HG02981 (cell line): Measurements from ENCODE around the gene SLC46A2.

Experiments
- ATAC-seq: cut with Tn5 transposase; IDR thresholded peaks from one replicate; pipeline ENCODE4 v1.9.1; 2021; ENCODE audit warnings: mild to moderate bottlenecking, moderate library complexity; ENCODE audit not compliant: unreplicated experiment

The SLC46A2 gene

DNA sequence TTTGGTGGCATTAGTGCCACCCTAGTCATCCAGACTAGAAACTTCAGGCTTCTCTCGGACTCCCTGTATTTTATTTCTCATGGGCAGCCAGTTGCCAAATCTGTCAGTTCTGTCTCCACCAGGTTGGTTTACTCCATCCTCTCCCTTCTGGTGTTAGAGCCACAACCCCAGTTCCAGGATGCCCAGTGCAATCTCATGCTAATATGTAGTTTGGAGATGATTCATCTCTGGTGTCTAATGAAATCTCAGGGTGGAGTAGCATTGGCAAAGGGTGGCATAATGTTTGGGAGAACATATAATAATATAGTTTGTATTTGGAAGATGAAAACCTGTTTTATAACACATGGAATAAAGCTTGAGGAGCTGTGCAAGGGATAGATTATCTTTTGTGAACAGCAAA is 30.2 kb downstream of the SLC46A2 start:
- no peak for ATAC-seq

DNA sequence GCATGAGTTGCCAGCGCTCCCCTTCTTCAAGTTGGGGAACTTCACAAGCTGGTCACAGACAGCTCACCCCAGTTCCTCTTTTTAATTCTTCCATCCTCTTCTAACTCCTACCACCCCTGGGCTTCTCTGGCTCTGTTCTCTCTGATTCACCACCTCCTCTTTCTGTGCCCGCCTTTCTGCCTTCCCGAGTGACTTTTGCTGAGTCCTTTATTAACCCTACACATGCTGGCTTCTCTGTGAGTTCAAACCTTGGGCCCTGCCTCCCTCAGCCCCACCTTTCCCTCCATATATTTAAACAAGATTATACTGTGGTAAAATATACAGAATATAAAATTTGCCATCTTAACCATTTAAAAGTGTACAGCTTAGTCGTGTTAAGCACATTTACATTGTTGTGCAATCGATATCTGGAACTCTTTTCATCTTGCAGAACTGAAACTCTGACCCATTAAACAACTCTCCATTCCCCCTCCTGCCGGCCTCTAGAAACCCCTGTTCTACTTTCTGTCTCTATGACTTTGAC is 32.0 kb downstream of the SLC46A2 start:
- ATAC-seq = peak; percentile 60

DNA sequence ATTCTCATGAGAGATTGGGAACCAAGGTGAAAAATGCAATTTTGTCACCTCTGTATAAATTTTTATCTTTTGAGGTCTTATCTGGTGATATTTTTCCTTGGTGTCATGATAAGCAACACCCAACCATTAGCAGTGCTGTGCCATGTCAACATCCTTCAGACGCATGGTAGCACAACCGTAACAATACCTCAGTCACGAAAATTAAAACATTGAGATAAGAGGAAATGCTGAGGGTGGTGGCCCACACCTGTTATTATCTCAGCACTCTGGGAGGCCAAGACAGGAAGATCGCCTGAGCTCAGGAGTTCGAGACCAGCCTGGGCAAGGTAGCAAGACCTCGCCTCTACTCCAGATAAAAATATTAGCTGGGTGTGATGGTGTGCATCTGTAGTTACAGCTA is 32.7 kb downstream of the SLC46A2 start:
- no peak for ATAC-seq

DNA sequence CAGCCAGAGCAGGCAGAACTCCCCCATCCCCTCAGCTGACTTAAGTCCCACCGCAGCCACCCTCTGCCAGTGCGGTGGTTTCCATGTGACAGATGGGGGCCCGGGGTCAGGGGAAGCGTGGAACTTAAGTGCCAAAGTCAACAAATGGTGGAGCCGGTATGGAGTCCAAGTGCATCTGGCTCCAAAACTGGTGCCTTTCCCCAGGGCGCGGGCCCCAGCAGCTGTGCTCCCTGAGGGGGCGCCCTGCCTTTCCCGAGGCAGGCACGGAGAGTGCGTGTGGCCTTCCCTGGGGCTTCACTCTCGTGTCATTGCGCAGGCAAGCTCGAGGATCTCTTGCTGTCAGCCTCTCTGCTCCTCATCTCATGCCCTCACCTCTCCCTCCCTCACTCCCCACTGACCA is 33.8 kb downstream of the SLC46A2 start:
- ATAC-seq = no peak

DNA sequence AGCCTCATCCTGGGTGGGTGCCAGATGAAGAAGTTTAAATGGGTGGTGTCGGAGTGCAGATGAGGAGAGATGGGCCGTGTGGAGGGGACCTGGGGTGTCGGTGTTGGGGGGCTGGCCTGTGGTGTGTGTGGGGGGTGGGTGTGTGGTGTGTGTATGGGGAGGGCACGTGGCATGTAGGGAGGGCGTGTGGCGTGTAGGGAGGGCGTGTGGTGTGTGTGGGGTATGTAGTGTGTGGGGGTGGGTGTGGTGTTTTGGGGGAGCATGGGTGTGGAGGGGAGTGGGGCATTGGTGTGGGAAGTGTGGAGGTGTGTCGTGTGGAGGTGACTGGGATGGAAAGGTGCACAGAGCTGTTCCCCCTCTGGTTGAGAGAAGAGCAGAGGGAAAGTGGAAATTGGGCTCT is 34.5 kb downstream of the SLC46A2 start:
- ATAC-seq = no peak

DNA sequence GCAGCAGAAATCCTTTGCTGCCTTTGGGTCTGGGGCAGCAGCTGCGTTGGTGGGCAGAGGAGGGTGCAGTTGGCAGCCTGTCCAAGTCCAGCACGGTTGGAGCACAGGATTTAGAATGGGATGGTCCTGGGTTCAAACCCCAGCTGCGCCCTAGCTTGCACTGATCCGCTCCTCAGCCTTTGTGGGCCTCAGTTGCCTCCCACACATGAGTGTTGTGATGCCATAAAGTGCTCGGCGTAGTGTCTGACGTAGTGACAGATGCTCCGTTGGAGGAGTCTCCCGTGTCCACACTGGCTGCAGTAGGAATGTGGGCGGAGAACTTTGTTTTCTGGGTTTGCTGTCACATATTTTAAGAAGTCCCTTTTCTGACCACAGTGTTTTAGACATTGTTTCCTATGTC is 36.0 kb downstream of the SLC46A2 start:
- no peak for ATAC-seq

DNA sequence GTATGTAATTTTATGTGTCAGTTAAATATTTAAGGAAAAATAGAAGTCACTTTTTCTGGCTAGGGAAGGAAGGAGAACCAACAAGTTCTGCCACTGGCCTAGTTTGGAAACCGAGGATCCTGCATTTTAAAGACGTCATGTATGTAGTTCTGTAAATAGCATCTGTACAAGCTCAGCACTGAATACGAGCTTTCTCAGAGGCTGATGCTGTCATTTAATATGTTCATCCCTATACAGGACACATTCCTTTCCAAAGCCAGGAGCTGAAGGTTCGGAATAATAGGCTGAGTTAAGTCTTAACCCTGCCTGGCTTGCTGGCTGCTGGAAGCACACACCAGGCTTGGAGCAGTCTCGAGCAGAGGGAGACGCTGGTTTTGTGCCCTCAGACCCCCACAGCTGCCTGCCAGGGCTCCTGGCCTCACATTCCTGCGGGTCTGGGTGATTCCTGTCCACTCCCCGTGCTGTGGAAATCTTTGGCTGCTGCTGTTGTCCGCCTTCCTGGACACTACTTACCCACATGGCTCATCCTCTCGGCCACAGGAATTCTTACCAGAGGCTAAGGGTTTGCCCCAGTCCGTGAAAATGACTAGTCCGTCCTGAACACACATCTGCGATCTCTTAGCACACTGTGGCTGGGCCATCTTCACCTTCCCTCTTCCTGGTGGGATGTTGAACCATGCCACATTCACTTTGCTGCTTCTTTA is 36.6 kb downstream of the SLC46A2 start:
- no peak for ATAC-seq

DNA sequence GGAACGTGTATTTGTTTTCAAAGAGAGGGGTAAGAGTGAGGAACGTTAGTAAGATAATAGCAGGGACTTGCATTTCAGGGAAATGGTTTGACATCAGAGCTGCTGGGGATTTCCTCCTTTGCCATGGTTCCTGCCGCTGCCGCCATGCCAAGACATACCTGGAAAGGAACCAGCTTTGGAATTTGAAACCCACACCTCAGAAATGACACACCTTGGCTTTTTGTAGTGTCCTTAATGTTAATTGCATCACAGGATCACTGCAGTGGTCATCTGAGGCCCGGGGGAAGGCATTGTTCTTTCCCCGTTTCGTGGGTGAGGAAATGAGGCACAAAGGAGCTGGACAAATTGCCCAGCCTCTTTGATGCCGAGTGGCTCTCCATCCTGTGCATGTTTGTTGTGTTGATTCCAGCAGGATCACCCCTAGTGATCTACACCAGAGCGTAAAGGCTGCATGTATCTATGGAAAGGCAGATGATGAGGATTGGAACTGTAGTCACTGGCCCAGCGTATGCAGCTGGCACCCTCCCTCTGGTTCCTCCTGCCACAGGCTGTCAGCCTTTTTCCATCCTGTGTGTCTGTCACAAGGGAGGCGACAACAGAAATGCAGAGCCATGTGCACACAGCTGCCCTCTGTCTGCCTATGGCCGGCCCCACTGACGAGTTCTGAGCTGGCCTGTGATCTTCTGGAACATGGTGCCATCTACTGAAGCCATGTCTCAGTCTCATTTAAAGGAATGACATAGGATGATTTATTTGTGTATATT is 37.8 kb downstream of the SLC46A2 start:
- ATAC-seq = no peak

DNA sequence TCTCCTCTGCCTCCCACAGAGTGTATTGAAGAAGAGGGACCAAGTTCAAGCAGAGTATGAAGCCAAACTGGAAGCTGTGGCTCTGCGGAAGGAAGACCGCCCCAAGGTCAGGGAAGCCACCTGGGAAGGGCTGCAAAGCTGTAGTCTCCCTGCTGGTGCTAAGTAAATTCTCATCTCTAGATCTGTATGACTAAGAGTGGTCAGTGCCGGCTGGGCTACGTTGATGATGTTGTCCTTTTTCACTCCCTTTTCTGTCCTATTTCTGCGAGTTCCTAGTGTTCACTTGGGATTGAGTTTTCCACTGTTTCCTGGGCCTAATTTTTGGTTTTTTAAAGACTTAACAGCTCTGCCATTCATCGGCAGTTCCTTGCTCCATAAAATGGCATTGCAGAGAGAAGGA is 39.8 kb downstream of the SLC46A2 start:
- no peak for ATAC-seq

DNA sequence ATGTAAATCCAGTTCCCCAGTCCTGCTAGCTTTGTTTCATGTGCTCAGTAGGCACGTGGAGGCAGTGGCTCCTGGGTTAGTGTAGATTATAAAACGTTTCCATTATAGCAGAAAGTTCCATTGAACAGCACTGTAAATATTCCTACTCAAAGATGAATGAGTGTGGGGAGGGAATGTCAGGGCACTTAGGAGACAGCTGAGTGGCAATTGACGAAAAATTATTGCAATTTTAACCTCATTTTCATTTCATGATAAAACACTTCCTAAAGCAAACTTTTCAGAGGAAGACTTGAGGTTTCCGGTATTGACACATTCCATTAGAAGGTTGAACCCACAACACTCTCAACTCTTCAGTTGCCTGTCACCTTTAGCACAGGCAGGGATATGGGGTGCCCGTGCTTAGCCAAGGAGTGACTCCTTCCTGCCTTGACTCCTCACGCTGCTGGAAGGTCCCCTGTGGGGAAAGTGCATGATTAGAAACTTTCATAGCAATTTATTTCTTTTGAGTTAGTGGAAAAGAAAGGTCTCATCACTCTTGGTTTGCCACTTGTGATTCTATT is 41.2 kb downstream of the SLC46A2 start:
- no peak for ATAC-seq

DNA sequence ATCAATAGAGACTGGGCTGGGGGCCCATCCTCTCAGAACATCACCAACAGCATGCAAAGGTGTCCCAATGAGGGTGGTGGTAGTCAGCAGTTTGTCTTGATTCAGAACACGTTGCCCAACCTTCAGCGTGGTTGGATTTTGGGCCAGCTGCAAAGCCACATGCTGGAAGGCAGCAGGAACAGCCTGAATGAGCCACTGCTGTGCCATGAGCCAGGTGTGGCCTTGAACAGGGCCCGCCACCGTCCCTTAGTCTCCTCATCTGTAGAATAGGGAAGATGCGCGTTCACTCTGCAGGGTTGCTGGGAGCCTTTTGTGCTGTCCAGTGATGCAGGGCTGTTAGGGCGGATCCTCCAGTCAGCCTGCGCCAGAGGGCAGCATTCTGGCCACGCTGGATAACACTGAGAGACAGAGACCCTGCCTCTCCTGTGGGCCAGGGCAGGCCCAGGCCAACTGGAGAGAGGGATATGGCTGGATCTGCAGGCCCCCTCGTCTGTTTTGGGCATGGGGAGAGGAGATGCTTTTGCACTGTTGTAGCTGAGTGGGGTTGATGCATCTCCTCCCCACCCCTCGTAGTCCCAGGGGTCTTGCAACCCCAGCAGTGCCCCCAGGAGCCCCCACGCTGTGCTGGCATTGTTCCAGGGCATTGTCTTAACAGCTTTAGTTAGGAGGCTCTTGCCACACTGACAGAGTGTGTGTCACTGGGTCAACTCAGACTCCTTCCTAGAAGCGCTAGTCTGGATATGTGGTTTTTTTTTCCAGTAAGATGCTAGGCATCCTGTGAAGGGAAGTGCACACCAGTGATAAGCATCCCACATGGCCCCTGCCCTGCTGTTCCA is 42.1 kb downstream of the SLC46A2 start:
- no peak for ATAC-seq

DNA sequence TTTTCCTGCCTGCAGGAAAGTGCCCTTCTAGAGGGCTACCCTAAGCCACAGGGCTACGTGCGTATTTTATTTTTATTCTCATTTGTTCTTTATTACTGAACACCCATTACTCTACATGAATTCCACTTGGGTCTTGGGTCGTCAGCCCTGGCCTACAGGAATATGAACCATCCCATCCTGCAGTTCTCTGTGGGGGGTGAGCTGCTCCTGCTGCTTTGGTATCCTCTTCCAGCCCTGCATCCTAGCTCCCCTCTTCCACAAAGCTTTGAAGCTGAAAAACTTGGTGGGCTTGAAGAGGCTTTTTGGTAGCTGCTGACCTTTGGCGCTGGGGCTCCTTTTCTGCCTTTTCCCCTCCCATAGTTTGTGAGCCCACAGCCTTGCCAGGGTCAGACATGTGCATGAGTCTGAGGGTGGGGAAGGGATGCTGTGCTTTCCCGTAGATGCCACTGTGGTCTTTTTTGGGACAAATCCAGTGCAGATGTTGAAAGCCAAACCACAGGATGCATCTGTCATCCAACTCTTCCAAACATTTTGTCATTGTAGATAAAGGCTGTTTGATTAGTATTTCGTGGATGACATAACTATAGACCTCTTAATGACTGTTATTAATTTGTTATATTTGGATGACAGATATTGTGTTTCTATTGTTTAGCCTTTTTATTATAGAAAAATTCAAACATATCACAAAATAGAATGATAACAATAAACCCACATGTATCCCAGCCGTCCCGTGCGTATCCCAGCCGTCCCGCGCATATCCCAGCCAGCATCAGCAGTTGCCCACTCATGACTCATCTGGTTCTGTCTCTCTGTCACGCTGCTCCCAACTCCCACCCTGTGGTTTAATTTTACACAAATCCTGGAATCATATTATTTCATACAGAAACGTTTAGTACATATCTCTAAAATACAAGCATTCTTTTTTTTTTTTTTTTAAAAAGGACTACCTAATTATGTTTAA is 43.9 kb downstream of the SLC46A2 start:
- ATAC-seq = no peak

DNA sequence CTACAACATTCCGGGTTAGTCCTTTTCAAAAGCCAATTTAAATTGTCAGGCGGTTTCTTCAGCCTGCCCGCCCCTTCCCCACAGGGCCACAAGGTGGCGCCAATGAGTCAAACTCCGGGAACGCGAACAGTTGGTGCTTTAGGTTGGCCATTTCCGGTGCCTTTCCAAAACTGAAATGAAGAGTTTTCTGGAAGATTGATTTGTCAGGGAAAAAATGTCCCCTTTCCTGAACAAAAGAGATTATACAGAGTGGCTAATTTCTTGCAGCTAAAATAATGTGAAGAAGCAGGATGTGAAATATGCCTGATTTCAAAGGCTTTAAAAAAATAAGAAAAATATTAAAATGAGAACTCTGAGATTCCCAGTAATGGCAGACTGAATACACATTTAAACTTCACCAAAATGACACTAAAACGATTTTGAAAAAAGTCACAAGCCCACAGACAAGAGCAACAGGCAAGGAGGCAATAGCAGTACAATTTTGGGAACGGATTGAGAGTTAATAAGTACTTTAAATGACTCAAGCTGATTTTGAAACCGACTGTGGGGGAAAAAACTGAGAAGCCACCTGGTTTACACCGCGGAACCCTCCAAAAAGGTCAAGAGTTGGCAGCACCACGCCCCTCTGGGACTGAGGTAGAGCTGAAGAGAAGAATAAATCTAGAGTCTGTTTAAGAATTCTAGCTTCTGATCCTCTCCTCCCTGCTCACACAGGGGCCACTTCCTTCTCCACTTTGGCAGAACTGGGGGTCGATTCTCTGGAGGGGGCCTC is 45.7 kb downstream of the SLC46A2 start:
- ATAC-seq = peak; percentile 91

DNA sequence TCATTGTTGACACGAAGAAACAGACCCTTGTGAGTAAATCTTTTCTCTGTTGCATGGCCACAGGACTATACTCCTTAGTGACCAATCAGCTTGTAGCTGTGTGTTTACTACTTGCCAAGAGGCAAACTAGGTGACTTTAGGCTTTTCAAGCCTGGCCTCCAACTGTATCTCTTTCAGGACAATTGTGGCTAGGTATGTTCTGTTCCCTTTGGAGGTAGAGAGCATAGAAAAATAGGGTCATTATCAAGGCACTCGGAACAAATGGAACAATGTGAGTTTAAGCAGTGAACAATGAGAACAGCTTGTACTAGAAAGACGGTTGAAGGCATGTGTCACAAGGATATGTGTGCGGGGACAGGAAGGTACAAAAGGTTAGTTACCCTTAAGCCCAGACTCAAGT is 48.1 kb downstream of the SLC46A2 start:
- no peak for ATAC-seq

DNA sequence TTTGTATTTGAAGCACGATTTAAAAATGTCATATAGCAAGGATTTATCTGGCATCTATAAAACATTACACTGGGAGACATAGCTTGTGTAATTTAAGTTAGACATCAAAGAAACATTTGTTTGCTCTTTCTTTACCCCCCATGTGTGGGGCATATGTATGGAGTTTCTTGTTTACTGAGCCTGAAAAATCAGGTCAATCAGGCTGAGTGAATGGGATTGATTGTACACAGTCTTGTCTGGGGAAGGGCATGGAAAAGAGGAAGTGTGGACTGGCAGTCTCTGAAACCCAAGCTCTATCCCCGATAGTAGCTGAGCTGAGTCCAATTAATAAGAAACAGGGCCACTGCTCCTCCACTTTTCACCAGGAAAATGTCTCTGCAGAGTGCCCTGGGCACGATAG is 49.4 kb downstream of the SLC46A2 start:
- no peak for ATAC-seq

DNA sequence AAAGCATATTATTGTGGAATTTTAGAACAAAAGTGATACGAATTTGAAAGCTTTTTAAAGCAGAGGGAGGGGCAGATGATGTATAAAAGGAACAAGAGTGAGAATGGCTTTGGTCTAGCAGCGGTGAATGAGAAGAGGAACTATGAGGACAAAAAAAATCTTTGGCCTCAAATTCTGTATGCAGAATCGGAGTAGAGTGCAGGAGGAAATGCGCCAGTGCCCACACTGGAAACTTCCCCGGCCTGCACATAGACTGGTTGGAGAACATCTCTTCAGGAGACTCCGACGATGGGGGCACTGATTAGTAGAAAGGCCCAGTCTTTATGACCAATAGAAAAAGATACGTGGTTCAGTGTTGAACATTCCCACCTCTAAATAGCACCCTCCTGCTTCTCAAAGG is 51.3 kb downstream of the SLC46A2 start:
- no peak for ATAC-seq

DNA sequence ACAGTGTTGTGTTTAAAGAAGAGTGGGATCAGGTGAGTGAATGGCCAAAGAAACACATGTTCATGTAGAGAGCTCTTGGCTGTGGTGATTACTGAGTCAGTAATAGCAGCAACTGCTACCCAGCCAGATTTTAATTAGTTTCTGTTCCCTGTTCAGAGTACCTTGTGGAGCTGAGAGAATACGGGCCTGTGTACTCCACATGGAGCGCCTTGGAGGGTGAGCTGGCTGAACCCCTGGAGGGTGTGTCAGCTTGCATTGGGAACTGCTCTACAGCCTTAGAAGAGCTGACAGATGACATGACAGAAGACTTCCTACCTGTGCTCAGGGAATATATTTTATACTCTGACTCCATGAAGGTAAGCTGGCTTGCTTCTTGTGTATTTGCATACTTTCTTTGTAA is 52.3 kb downstream of the SLC46A2 start:
- no peak for ATAC-seq

DNA sequence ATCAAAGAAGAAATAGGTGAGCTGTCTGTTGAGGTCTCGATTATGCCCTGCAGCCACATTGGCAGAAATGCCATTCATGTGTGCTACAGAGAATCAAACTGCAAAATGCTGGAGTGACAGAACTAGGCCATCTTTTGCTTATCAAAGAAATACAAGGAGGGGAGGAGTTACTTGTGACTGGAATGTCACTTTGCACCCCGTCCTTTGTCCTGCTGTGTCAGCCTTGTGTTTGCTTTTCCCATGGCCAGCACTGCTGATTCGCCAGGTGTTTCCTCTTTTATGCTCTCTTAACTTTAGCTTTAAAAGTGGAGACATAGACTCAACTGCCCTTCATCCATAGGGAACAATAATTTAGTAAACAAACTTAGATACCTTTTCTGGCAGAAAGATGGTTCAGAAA is 54.3 kb downstream of the SLC46A2 start:
- ATAC-seq = no peak

DNA sequence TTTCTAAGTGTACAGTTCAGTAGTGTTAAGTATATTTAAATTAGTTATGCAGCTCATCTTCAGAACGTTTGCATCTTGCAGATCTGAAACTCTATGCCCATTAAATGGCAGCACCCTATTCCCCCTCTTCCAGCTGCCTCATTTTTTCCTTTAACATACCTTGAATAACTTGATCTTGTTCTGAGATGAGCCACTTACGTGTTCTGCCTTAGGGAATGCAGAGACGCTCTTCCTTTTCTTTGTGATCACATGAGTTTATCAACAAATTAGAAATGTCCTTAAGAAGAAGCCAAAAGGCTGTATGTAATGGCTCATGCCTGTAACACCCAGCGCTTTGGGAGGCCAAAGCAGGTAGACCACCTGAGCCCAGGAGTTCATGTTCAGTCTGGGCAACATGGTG is 57.6 kb downstream of the SLC46A2 start:
- ATAC-seq = no peak
